ENCODE measurements around the gene PLPP7. TPM values are rescaled to one million over a fixed set of nuclear protein-coding genes. Genes with fewer than 3 reads are reported as not detected.
A peak's percentile ranks its signal among the peaks of the same experiment; 100 is the strongest.

PLPP7 gene
- total RNA-seq, 1 experiment from 2014 or later: not detected

DNA sequence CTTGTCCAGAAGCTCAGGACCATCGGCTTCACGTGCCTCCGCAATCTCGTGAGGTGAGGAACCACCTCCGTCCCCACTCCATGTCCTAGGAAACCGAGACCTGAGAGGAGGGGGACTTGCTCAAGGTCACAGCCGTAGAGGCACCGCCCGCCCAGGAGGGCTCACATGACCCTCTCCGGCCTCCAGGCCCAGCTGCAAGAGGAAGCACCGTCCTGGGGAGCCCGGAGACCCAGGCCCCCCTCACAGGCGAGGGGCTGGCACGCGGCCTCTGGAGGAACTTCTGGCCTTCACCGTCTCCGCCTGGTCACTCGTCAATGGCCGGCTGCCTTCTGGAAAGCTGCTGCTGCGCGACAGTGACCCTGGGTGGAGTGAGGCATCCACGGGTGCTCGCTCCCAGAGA lies 37.4 kb upstream of the PLPP7 start:
- Mint-ChIP-seq H3K36me3 (ENCODE audit: insufficient read depth, unreplicated experiment) (no peaks in the 10 kb centered on the region), H3K4me1 (ENCODE audit: insufficient read depth, unreplicated experiment) (peaks cover 7% of the 10 kb centered on the region), H3K4me3 (ENCODE audit: unreplicated experiment) (no peak overlapping the region), H3K27me3 (ENCODE audit: insufficient read depth, unreplicated experiment) (no peaks in the 10 kb centered on the region), H3K9me3 (ENCODE audit: unreplicated experiment) (no peaks in the 10 kb centered on the region), H3K27ac (ENCODE audit: low read depth, unreplicated experiment) (no peak overlapping the region)
- ChIA-PET POLR2A (no interaction called here), CTCF (no interaction called here)
- BruUV-seq (replicated peaks): no TSS peak
- intact Hi-C loops (cut with micrococcal nuclease): no loop called here
- TF ChIP-seq, protein P1, sequence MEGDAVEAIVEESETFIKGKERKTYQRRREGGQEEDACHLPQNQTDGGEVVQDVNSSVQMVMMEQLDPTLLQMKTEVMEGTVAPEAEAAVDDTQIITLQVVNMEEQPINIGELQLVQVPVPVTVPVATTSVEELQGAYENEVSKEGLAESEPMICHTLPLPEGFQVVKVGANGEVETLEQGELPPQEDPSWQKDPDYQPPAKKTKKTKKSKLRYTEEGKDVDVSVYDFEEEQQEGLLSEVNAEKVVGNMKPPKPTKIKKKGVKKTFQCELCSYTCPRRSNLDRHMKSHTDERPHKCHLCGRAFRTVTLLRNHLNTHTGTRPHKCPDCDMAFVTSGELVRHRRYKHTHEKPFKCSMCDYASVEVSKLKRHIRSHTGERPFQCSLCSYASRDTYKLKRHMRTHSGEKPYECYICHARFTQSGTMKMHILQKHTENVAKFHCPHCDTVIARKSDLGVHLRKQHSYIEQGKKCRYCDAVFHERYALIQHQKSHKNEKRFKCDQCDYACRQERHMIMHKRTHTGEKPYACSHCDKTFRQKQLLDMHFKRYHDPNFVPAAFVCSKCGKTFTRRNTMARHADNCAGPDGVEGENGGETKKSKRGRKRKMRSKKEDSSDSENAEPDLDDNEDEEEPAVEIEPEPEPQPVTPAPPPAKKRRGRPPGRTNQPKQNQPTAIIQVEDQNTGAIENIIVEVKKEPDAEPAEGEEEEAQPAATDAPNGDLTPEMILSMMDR (IDR thresholded peaks at IDR 0.05; ENCODE audit: unreplicated experiment): no peak
- DNase-seq (ENCODE audit: unreplicated experiment): no peak

DNA sequence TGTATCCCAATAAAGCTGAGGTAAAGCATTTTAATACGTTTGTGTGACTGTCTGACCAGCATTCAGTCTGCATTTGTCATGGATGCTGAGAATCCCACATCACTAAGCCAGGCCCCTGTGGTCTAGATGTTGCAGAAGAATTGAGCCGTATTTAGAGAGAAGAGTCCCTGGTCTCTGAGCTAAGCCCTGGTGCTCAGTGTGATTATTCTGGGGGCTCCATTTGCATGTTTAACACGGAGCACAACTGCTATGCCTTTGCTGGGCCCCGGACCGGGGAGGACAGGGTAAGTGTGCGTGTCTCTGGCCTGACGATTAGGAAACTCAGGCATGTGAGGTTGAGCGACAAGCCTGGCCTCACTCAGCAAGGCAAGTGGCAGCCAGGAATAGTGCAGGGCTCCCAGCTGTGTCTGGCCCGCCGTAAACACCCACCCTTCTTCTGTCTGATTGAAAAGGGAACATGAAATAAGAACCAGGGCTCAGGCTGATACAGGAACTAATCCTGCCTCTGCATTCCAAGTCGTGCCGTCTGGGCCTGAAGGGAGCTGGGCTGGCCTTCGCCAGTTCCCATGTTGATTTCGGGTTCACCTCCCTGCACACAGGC lies 35.5 kb upstream of the PLPP7 start:
- TF ChIP-seq, protein P1 (IDR thresholded peaks at IDR 0.05; ENCODE audit: unreplicated experiment): no peak
- DNase-seq (ENCODE audit: unreplicated experiment): no peak
- H3K9me3 Mint-ChIP-seq (ENCODE audit: unreplicated experiment): no peaks in the 10 kb centered on the region
- H3K4me3 Mint-ChIP-seq (ENCODE audit: unreplicated experiment): no peak overlapping the region
- ChIA-PET POLR2A (no interaction called here), CTCF (interaction anchor here (1.0 kb wide), 1 partner anchor 40 kb away, joined by 4 read pairs; no protein-coding TSS in a partner anchor)
- H3K4me1 Mint-ChIP-seq (ENCODE audit: insufficient read depth, unreplicated experiment): peaks cover 7% of the 10 kb centered on the region
- no peaks in the 10 kb centered on the region for H3K27me3 Mint-ChIP-seq (ENCODE audit: insufficient read depth, unreplicated experiment)
- no peak overlapping the region for H3K27ac Mint-ChIP-seq (ENCODE audit: low read depth, unreplicated experiment)
- intact Hi-C loops (cut with micrococcal nuclease): no loop called here
- no peaks in the 10 kb centered on the region for H3K36me3 Mint-ChIP-seq (ENCODE audit: insufficient read depth, unreplicated experiment)
- BruUV-seq (replicated peaks): no TSS peak

DNA sequence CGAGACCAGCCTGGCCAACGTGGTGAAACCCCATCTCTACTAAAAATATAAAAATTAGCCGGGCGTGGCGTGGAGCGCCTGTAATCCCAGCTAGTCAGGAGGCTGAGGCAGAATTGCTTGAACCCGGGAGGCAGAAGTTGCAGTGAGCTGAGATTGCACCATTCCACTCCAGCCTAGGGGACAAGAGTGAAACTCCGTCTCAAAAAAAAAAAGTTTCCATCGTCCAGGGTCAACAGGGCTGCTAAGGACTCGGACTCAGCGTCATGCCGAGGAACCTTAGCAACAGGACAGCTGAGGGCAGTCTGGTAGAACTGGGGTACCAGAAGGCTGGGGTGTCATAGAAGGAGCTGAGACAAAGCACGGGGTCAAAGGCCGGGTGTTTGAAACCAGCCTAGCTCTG lies 34.9 kb upstream of the PLPP7 start:
- no TSS peak for BruUV-seq (replicated peaks)
- no peaks in the 10 kb centered on the region for H3K36me3 Mint-ChIP-seq (ENCODE audit: insufficient read depth, unreplicated experiment)
- CTCF ChIA-PET: interaction anchor here (0.6 to 1.8 kb wide), 3 partner anchors 40 to 406 kb away, joined by 4 to 13 read pairs (median 4); no protein-coding TSS in a partner anchor
- H3K27ac Mint-ChIP-seq (ENCODE audit: low read depth, unreplicated experiment): no peak overlapping the region
- TF ChIP-seq, protein P1 (IDR thresholded peaks at IDR 0.05; ENCODE audit: unreplicated experiment): no peak
- no peaks in the 10 kb centered on the region for H3K27me3 Mint-ChIP-seq (ENCODE audit: insufficient read depth, unreplicated experiment)
- no peaks in the 10 kb centered on the region for H3K9me3 Mint-ChIP-seq (ENCODE audit: unreplicated experiment)
- POLR2A ChIA-PET: interaction anchor here (1.0 kb wide), 1 partner anchor 32 kb away, joined by 4 read pairs; no protein-coding TSS in a partner anchor
- DNase-seq (ENCODE audit: unreplicated experiment): no peak
- intact Hi-C loops (cut with micrococcal nuclease): no loop called here
- peaks cover 7% of the 10 kb centered on the region for H3K4me1 Mint-ChIP-seq (ENCODE audit: insufficient read depth, unreplicated experiment)
- H3K4me3 Mint-ChIP-seq (ENCODE audit: unreplicated experiment): no peak overlapping the region

DNA sequence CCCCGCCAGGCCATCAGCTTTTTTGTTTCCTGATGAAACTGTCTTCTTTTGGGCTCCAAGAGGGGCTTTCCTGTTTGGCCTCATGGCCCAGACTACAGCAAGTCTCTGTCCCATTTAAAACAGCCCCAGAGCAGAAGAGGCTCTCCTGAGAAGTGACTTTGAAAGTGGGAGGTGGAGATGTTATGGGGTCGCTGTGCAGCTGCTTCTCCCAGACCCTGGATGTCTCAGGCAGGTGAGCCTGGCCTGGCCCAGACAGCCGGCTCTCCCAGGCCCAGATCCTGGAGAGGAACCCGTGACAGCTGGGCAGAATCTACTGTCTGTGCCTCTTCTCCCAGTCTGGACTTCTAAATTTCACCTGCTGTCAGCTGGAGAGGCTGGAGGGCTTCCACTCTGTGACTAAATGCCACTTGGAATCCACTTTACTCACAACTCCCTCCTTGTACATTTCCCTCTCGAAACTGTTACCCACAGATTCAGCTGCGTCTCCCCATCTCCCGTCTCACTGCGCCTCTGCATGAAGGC lies 33.8 kb upstream of the PLPP7 start:
- DNase-seq (ENCODE audit: unreplicated experiment): no peak
- BruUV-seq (replicated peaks): no TSS peak
- peaks cover 7% of the 10 kb centered on the region for H3K4me1 Mint-ChIP-seq (ENCODE audit: insufficient read depth, unreplicated experiment)
- POLR2A ChIA-PET: interaction anchor here (0.8 to 1.0 kb wide), 2 partner anchors 34 kb away, joined by 3 to 4 read pairs; partner anchors contain the start of gene PLPP7
- TF ChIP-seq, protein P1 (IDR thresholded peaks at IDR 0.05; ENCODE audit: unreplicated experiment): no peak
- no peaks in the 10 kb centered on the region for H3K9me3 Mint-ChIP-seq (ENCODE audit: unreplicated experiment)
- no peaks in the 10 kb centered on the region for H3K27me3 Mint-ChIP-seq (ENCODE audit: insufficient read depth, unreplicated experiment)
- H3K27ac Mint-ChIP-seq (ENCODE audit: low read depth, unreplicated experiment): peak overlapping the region; percentile 29
- H3K4me3 Mint-ChIP-seq (ENCODE audit: unreplicated experiment): no peak overlapping the region
- CTCF ChIA-PET: interaction anchor here (0.6 to 1.8 kb wide), 4 partner anchors 35 to 198 kb away, joined by 3 to 13 read pairs (median 3); no protein-coding TSS in a partner anchor
- intact Hi-C loops (cut with micrococcal nuclease): no loop called here
- no peaks in the 10 kb centered on the region for H3K36me3 Mint-ChIP-seq (ENCODE audit: insufficient read depth, unreplicated experiment)
